KG1 (cell line): ENCODE results near the gene DPH6.
A peak's percentile ranks its signal among the peaks of the same experiment; 100 is the strongest.
"Not testable (repeated sequence)": the region's sequence is repeated elsewhere in the genome, so short reads cannot be mapped to it uniquely, and the experiment has no call there.

Experiments
- DNase-seq: peaks from one replicate; lab custom pipeline; 2025; lab: John Stamatoyannopoulos, UW

Gene DPH6

DNA sequence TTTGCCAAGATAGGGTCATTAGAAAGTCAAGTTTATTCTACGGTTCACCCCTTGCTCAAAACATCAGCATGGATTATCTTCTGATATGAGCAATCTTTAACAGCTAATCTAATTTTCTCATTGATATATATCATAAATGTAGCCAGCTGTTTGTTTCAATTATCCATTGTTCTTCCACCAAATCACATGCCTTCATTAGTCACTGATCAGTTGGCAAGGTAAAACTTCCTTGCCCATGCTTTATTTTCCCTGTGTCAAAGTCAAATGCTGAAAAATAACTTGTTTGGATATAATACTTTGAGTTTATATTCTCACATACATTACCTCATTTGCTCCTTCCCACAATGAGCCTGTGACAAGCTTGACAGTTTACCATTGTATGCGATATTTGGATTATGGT, 60.6 kb downstream of the DPH6 start:
- DNase-seq: no peak

DNA sequence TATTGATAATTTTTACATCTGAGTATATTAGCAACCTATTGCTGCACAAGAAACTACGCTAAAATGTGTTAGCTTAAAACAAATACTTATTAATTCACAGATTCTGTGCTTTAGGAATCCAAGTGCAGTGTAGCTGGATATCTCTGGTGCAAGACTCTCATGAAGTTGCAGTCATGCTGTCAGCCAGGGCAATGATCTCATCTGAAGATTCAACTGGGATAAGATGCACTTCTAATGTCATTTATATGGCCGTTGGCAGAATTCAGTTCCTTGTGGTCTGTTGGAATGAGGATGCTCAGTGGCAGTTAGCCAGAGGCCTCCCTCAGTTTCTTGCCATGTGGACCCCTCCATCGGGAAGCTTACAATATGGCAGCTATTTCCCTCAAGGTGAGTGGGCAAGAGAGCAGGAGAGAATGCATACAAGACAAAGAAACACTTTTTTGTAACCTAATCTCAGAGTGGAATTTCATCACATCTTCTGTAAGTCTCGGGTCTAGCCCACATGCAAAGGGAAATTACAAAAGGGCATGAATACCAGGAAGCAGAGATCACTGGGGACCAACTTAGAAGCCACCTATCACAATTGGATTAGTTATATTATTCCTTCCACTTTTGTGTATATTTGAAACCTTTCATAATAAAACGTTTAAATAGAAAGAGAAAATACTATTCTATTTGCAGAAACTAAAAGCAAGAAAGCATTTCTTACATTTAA, 61.6 kb downstream of the DPH6 start:
- DNase-seq: no peak

DNA sequence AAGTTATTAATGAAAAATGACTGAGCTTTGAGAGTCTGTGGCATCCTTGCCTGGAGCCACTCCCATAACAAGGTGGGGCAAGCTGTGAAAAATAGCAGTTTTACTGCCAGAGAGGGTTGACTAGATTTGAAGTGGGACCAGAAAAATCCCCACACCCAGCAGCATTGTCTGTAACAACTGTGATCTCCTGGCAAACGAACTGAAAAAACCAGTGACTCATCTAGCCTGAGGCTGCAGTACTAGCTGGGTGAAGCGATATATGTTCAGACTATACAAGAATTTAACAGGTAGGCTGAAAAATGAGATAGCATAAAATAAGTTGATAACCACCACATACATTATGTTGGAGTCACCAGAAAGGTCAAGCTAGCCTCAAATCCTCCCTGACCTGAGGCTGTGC, 64.0 kb downstream of the DPH6 start:
- DNase-seq: no peak

DNA sequence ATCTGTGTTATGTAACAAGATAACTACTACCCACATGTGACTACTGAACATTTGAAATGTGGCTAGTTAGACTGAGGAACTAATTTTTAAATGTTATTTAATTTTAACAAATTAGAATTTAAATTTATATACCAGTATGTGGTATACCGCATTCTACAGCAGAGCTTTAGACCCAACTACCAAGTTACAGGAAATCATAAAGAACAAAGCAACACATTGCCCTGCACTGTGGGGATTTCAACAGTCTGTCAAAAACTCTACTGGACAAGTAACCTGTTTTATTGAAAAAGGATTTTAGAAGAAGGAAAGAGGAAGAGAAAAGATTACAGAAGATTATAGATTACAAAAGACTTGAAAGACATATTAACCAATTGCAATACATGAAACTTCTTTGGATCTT, 64.9 kb downstream of the DPH6 start:
- DNase-seq: no peak

DNA sequence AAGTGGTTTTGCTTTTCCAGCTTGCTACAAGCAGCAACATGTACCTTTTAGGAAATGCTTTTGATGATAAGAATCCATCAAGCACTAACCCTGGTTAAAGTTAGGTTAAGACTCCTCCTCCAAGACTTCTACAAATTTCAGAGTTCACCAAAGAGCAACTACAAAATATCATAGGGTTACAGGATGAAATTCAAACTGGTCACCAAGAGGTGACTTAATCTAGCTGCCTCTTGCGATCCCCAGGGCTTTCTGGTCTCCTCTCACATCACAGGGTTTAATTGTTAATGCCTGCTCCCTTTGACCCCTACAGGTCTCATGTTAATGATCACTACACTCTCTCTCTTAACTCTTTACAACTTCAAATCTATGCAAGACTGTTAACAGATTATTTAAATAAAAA, 66.5 kb downstream of the DPH6 start:
- DNase-seq: no peak

DNA sequence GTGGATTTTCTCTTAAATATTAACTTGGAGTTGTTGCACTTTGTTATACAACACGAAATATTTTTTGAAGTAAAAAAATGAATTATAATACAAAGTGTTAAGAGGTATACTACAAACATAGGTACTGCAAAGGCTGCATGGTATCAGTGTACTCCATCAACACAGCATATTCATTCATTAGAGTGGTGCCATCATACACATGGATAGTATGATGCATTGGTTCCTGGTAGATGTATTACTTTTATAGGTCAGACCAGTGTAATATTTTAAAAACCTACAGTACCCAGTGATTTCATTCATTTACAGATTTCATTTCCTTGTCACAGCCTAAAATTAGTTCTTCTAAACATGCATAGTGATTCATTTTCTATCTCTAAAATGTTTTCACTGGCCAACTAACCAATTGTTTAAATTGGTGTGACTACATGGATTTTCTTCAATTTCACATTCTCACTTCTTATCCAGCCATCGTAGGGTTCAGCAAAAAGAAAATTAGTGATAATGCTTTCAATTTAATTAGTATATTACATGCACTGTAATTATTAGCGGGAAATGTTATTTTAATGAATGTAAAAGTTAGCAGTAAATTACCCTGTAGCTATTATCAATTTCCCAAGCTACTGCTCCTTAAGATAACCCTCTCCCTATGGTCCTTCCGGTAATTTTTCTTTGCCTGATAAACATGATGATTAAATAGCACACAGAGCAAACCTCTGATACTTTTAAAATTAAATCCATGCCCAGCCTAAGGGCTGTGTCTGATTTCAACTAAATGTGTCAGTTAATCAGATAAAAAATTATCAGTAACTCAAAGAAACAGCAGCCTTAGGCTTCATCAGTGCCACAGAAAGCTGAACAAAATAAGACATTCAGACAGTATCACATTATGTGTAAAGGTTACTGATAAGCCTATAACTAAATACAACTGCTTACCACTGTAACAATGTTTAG, 68.4 kb downstream of the DPH6 start:
- DNase-seq: no peak

DNA sequence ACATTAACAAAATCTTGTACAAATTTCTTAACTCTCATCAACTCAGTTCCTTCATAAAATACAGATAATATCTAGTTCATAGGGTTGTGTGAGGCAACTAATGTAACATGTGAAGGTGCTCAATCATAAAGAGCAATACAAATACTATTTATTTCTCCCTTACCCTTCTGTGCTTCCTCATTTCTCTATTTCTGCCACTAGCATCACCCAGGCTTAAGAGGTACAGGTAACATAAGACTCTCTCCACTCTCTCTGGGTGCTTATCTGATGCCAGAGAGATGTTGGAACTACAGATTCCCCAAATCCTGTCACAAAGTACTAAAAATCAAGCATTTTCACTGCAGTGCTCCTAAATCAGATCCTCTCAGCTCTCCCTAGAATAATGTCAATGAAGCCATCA, 74.9 kb downstream of the DPH6 start:
- no peak for DNase-seq

DNA sequence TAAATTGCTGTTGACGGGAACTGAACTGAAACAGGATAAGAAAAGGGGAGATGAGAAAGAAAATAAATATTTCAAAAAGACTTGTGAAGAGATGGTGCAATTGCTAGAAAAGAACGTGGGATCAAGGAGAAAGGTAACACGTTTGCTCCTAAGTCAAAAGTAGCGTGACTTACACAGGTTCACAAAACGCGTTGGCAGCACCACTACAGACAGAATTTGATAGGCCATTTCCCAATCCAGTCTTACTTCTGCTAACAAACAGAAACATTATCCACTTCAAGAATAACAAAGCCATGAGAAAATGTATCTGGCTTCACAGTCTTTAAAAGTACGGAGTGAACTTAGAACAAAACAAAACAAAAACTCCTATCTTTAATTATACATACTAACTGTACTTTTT, 75.5 kb downstream of the DPH6 start:
- no peak for DNase-seq

DNA sequence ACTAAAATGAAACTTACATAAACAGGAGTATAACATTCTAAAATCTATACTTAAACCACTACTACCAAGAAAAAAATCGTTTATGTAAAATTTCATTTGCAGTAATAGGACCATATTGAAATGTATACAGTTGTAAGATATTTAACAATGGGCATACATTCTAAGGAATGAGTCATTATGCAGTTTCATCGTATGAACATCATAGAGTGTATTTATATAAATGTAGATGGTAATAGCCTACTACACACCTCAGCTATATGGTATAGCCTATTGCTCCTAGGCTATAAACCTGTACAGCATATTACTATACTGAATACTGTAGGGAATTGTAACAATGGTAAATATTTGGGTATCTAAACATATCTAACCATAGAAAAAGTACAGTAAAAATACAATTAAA, 79.5 kb downstream of the DPH6 start:
- no peak for DNase-seq

DNA sequence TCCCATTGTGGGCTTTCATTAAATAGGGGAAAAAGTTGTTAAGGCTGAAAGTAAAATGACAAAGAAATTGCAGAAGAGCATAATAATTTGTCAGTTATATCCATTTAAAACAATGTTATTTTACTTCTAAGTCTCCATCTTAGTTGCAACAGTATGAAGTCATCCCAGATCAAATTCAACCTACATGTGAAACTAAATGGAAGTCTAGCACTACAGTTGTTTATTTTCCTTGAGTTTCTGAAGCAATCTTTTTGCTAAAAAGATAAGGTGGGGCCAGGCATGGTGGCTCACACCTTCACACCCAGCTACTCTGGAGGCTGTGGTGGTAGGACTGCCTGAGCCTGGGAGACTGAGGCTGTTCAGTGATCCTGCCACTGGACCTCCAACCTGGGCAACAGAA, 80.2 kb downstream of the DPH6 start:
- DNase-seq: no peak

DNA sequence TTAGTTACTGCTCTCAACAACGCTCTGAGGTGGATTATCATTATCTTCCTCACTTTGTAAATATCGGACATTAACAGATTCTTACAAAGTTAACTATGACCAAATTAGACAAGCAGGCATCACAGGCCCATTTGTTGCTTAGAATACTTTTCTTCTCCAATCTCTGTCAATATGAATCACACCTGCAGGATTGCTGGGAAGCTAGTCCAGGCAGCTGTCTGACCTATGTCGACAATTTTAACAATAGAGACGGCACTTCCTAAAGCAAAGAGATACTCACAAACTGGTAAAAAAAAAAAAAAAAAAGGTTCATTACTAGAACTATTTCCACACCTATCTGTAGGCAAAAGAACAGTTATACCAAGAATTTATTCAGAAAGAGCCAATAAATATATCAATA, 85.3 kb downstream of the DPH6 start:
- DNase-seq: no peak

DNA sequence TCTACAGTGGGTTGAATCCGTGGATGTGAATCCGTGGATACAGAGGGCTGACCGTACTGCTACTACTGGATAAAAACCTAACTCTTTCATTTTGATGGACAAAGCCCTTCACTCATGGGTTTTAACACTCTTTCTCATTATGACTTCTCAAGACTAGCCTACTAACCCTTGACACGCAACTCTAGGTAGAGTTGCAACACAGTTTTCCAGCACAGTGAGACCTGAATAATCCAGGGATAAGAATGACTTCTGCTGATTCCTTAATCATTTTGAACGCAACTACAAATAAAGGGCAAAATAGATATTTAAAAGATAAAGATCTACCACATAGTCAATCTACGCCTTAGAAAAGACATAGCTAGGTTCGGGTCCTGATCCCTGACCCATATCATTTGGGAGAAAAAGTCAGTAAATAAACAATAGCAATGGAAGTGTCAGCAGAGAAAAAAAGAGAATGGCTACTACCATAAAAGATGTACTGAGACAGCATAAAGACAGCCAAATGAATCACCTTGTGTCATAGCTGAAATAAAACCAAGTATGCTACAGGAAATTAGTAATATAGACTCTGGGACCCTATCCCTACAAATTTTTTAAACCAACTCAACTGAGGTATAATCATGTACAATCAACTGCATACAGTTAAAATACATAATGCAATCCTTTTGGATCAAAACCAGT, 87.6 kb downstream of the DPH6 start:
- no peak for DNase-seq

DNA sequence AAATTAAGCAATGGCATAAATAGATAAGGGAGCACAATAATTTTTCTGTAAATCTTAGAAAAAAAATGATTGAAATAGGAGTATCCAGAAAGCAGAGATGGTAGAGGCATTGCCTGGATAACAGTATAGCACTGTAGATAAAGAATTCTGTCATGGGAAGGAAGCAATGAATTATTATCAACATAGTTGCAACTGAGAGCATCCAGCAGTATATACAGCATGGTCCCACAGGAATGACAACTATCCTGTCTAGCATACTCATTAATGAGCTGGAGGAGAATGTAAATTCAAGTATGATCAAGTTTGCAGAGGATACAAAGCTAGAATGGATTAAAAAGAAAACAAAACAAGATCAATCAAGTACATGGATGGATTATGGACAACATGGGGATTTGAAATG, 90.8 kb downstream of the DPH6 start:
- no peak for DNase-seq

DNA sequence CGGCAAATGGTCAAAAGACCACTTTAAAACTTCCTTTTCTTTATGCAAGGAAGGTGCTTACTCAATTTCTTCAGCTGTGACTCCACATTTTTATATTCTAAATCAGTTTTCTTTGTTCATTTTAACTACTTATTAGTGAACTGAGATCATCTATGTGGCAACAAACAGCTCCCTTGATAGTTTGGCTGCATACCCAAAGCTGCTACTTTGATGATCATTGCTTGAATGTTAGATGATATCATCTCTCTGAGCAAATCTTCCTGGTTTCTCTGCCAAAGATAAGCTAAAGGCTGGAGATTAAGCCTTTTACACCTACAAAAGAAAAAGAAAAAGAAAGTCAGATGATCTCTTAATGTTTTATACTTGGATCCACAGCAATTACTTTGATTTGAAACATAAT, 95.5 kb downstream of the DPH6 start:
- DNase-seq: no peak

DNA sequence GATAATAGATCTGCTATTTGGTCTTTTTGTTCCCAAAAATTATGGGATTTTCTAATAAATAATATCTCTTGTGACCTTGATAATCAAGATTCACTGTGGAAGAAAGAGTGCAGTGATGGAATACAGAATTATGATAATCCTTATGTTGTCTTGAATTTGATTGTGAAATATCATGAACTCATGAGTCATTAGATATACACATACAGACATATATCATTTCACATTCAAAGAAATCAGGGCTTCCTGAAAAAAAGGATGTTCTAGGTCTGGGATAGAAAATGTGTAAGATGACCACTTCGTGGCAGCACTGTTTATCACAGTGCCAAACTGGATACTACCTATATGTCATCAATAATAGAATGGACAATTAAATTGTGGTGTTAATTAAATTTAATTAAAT, 97.7 kb downstream of the DPH6 start:
- no peak for DNase-seq

DNA sequence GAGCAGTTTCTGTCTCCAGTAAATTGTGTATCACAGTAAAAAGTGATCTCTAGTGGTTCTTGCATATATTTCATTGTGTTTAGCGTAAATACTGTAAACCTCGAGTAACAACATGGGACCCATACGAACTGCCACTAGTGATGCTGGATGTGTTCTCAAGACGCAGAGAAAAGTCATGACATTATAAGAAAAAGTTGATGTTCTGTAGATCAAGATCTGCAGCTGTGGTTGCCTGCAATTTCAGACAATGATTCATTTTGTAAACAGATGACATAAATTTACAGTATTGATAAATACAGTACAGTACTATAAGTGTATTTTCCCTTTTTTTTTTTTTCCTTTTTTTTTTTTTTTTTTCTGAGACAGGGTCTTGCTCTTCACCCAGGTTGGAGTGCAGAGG, 100.1 kb downstream of the DPH6 start:
- DNase-seq: no peak

DNA sequence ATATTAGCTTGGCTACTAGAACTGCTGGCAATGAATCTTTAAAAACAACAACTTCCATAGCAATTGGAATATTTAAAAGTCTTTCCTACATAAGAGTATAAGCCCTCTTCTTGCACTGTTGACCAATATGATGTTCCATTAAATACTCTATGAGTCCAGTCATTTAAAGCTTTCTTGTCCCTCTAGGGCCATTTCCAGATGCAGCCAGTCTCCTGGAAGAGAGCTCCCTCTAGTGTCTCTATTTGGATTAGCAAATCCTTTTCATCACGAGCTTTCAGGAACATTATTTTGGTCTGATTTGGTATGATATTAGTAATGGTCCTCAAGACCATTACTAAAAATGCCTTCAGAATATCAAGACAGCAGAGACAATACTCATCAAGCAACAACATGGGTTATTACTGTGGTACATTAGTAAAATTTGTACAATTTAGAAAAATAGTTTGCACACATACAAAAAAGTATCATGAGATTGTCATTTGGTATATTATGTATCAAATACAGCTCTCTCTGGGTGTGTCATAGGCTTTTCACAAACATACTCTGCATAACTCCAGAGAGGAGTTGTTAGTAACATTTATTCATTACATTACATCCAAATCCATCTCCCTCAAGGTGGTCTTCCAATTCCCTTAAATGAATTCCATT, 101.3 kb downstream of the DPH6 start:
- peak; percentile 63 for DNase-seq

DNA sequence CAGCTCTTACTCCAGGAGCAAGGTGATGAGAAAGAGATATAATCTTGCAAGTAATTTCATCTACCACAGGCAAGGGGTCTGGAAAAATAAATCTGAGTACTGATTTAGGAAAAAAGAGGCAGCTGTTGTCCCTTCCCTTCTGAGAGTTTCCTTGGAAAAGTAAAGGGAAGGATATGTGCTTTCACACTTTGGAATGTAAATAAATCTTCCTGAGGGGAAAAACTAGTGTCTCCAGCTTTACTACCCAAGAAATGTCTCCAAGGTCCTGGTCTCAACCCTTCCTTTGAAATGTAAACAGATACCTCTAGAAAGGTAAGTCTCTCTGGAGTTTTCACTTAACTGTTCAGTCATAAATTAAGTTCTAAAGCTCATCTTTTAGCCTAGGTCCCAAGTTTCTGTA, 102.6 kb downstream of the DPH6 start:
- no peak for DNase-seq

DNA sequence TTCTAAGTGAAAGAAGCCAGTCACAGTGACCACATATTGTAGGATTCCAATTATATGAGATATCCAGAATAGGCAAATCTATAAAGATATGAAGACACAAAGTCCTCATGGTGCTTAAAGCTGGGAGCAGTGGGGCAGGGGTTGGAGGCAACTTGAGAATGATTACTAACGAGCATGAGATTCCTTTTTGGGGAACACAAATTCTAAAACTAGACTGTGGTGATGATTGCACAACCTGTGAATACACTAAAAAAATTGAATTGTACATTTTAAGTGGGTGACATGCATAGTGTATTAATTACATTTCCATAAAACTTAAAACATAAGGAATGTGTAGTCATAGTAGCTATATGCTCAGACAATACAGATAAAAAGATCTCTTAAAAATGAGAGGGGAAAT, 103.2 kb downstream of the DPH6 start:
- no peak for DNase-seq

DNA sequence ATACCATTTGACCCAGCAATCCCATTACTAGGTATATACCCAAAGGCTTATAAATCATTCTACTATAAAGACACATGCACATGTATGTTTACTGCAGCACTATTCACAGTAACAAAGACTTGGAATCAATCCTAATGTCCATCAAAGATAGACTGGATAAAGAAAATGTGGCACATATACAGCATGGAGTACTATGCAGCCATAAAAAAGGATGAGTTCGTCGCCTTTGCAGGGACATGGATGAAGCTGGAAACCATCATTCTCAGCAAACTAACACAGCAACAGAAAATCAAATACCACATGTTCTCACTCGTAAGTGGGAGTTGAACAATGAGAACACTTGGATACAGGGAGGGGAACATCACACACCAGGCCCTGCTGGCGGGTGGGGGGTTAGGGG, 104.7 kb downstream of the DPH6 start:
- not testable (repeated sequence) for DNase-seq

DNA sequence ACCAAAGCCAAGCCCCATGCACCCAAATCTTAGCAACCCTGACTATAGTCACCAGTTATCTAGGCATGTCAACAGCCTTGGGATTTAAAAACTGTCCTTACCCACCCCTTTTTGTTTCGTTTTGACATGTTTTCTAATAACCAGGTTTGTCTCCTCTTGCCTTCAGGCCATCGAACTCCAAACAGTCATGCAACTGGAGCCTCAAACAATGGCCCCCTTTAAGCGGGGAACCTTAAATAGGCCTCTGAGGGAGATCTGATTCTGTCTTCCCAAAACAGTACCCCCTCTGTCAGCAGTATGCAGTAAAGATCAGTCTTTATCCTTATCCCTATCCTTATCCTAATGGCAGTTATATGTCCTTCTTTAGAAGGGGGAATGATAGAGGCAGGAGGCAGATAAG, 105.7 kb downstream of the DPH6 start:
- no peak for DNase-seq

DNA sequence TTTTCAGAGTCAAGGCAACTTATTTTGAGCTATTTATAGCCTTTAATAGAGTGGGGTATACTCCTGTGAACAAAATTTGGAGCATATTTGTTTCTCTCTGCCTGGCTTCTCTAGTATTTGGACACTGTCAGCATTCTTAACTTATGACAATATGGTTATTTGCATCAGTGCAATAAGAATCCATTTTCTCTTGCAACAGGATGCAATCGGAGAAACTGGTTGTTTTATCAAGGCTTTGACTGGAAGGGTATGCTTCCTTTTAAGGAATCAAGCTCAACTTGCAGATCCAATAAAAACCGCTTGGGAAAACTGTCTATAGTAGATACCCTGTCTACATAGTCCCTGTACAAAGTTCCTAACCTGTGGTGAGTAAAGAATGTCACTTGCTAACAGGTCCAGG, 106.7 kb downstream of the DPH6 start:
- no peak for DNase-seq
